GM23338 (cell line): ENCODE data around the gene BTN1A1. TPM values are rescaled to one million over a fixed set of nuclear protein-coding genes. Genes with fewer than 3 reads are reported as not detected.

Source experiments
- ATAC-seq: fragments of 200-7000 bp; cut with Tn5 transposase; 3 replicates; pipeline ENCODE4 v1.9.1; 2020
- DNase-seq: peaks from one replicate; pipeline ENCODE4 v3.0.0-alpha.2; 2015; ENCODE audit warnings: low spot score
- H2AFZ ChIP-seq: fragments of 200-600 bp; sonication (generic); 2 replicates; pipeline ENCODE4 v1.8.0; 2016; ENCODE audit warnings: antibody characterized with exemption, mild to moderate bottlenecking, moderate library complexity
- H3F3A ChIP-seq: fragments of 200-600 bp; sonication (generic); replicated peaks from 2 replicates; pipeline ENCODE4 v1.8.0; 2017; ENCODE audit warnings: antibody characterized with exemption, mixed run types, low read depth
- H3K27ac ChIP-seq: fragments of 200-600 bp; sonication (generic); 2 replicates; pipeline ENCODE4 v1.6.1; 2016; ENCODE audit warnings: low read depth
- H3K27me3 ChIP-seq: fragments of 200-600 bp; sonication (generic); 2 replicates; pipeline ENCODE4 v1.8.0; 2016; ENCODE audit warnings: mild to moderate bottlenecking, mixed run types, moderate library complexity; ENCODE audit not compliant: insufficient read depth
- H3K36me3 ChIP-seq: fragments of 200-600 bp; sonication (generic); 2 replicates; pipeline ENCODE4 v1.8.0; 2016; ENCODE audit warnings: mild to moderate bottlenecking; ENCODE audit not compliant: insufficient read depth
- H3K4me1 ChIP-seq: fragments of 200-600 bp; sonication (generic); 2 replicates; pipeline ENCODE4 v1.8.0; 2016; ENCODE audit warnings: mild to moderate bottlenecking, moderate library complexity; ENCODE audit not compliant: insufficient read depth
- H3K4me2 ChIP-seq: fragments of 200-600 bp; sonication (generic); 2 replicates; pipeline ENCODE4 v1.7.1; 2017; ENCODE audit warnings: mixed run types
- H3K4me3 ChIP-seq: fragments of 200-600 bp; sonication (generic); 2 replicates; pipeline ENCODE4 v1.6.1; 2016; ENCODE audit warnings: mixed run types
- H3K79me2 ChIP-seq: fragments of 200-600 bp; sonication (generic); replicated peaks from 2 replicates; pipeline ENCODE4 v1.8.0; 2017; ENCODE audit warnings: mild to moderate bottlenecking; ENCODE audit not compliant: insufficient read depth
- H3K9me2 ChIP-seq: fragments of 200-600 bp; sonication (generic); 2 replicates; pipeline ENCODE4 v1.8.0; 2017; ENCODE audit not compliant: insufficient read depth
- H4K20me1 ChIP-seq: fragments of 200-600 bp; sonication (generic); replicated peaks from 2 replicates; pipeline ENCODE4 v1.8.0; 2017; ENCODE audit warnings: mild to moderate bottlenecking; ENCODE audit not compliant: insufficient read depth
- H3K27ac Mint-ChIP-seq: 2 replicates; pipeline ENCODE4 v1.8.0; 2020; ENCODE audit warnings: inconsistent platforms, mild to moderate bottlenecking, moderate library complexity, mixed read lengths
- H3K27me3 Mint-ChIP-seq: 3 replicates; pipeline ENCODE4 v1.8.0; 2022; ENCODE audit warnings: low read depth, mild to moderate bottlenecking, moderate library complexity, mixed read lengths, inconsistent platforms; ENCODE audit not compliant: insufficient read depth, poor library complexity
- H3K36me3 Mint-ChIP-seq: 3 replicates; pipeline ENCODE4 v1.8.0; 2021; ENCODE audit warnings: low read depth, mild to moderate bottlenecking, inconsistent platforms, moderate library complexity, mixed read lengths
- H3K4me1 Mint-ChIP-seq: 3 replicates; pipeline ENCODE4 v1.8.0; 2020; ENCODE audit warnings: mild to moderate bottlenecking, inconsistent platforms, mixed read lengths
- H3K4me3 Mint-ChIP-seq: 3 replicates; pipeline ENCODE4 v1.8.0; 2021; ENCODE audit warnings: moderate library complexity, mild to moderate bottlenecking, inconsistent platforms, mixed read lengths
- H3K9me3 Mint-ChIP-seq: 3 replicates; pipeline ENCODE4 v1.8.0; 2020; ENCODE audit warnings: moderate library complexity, mild to moderate bottlenecking, inconsistent platforms, mixed read lengths
- CREB1 ChIP-seq: fragments of 250-450 bp; sonication (Bioruptor Pico); IDR thresholded peaks from 2 replicates; pipeline ENCODE4 v1.5.0; 2020; ENCODE audit warnings: low read depth, mild to moderate bottlenecking, moderate library complexity
- EZH2phosphoT487 ChIP-seq: fragments of 200-600 bp; sonication (generic); IDR thresholded peaks from one replicate; pipeline ENCODE4 v1.8.1; 2018; ENCODE audit warnings: antibody characterized with exemption; ENCODE audit not compliant: unreplicated experiment
- NANOG ChIP-seq: IDR thresholded peaks from 2 replicates; pipeline ENCODE4 v1.6.1; 2016; ENCODE audit warnings: antibody characterized with exemption, borderline replicate concordance
- STAT1 ChIP-seq: IDR thresholded peaks from one replicate; pipeline ENCODE4 v1.6.1; 2016; ENCODE audit warnings: antibody characterized with exemption; ENCODE audit not compliant: unreplicated experiment
- ZNF114 ChIP-seq: fragments of 250-450 bp; sonication (Bioruptor Pico); IDR thresholded peaks from 2 replicates; pipeline ENCODE4 v1.5.0; 2020; ENCODE audit warnings: mild to moderate bottlenecking, moderate library complexity
- ZNF331 ChIP-seq: fragments of 250-450 bp; sonication (Bioruptor Pico); IDR thresholded peaks from 2 replicates; pipeline ENCODE4 v1.5.0; 2020; ENCODE audit warnings: low read depth, mild to moderate bottlenecking, moderate library complexity
- ZNF462 ChIP-seq: fragments of 250-450 bp; sonication (Bioruptor Pico); IDR thresholded peaks from 2 replicates; pipeline ENCODE4 v1.5.0; 2020; ENCODE audit warnings: mild to moderate bottlenecking, moderate library complexity
- polyA plus RNA-seq: library from polyadenylated mRNA; unstranded; fragments of >200 nt; fragmentation: Nextera tagmentation; extraction: Ambion mirVana; gene quantifications from 2 replicates; pipeline ENCODE4 v1.2.1, GENCODE V29; 2016
- total RNA-seq: library from RNA; depleted of rRNA; stranded (reverse); fragments of >200 nt; shearing (Covaris generic); gene quantifications from 2 replicates; pipeline ENCODE4 v1.2.3, GENCODE V29; 2014
- TF ChIP-seq, protein P1 (sequence below): IDR thresholded peaks from one replicate; pipeline ENCODE4 v1.6.1; 2018; ENCODE audit warnings: antibody characterized with exemption; ENCODE audit not compliant: unreplicated experiment
- TF ChIP-seq, protein P2 (sequence below): IDR thresholded peaks from 2 replicates; pipeline ENCODE4 v1.6.1; 2016; ENCODE audit warnings: antibody characterized with exemption
- TF ChIP-seq, protein P3 (sequence below), 2 experiments: fragments of 200-600 bp in 1 of 2; sonication (generic) in 1 of 2; conservative IDR thresholded peaks; 2 replicates each; pipeline versions ENCODE4 v1.5.1 to v1.6.1; 2016 to 2017; ENCODE audit warnings: antibody characterized with exemption in 2 of 2, low read depth in 2 of 2, mild to moderate bottlenecking in 2 of 2, moderate library complexity in 1 of 2

Gene BTN1A1
- total and polyA plus RNA-seq, 2 experiments from 2014 or later, result 0.13 to 0.38 TPM

GRCh38 chr6:26524722-26525370, 24.7 kb downstream of the BTN1A1 start (continued):
- TF ChIP-seq, protein P1, sequence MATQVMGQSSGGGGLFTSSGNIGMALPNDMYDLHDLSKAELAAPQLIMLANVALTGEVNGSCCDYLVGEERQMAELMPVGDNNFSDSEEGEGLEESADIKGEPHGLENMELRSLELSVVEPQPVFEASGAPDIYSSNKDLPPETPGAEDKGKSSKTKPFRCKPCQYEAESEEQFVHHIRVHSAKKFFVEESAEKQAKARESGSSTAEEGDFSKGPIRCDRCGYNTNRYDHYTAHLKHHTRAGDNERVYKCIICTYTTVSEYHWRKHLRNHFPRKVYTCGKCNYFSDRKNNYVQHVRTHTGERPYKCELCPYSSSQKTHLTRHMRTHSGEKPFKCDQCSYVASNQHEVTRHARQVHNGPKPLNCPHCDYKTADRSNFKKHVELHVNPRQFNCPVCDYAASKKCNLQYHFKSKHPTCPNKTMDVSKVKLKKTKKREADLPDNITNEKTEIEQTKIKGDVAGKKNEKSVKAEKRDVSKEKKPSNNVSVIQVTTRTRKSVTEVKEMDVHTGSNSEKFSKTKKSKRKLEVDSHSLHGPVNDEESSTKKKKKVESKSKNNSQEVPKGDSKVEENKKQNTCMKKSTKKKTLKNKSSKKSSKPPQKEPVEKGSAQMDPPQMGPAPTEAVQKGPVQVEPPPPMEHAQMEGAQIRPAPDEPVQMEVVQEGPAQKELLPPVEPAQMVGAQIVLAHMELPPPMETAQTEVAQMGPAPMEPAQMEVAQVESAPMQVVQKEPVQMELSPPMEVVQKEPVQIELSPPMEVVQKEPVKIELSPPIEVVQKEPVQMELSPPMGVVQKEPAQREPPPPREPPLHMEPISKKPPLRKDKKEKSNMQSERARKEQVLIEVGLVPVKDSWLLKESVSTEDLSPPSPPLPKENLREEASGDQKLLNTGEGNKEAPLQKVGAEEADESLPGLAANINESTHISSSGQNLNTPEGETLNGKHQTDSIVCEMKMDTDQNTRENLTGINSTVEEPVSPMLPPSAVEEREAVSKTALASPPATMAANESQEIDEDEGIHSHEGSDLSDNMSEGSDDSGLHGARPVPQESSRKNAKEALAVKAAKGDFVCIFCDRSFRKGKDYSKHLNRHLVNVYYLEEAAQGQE, result no peak

- DNase-seq, result no peak
- H3K27ac Mint-ChIP-seq, result no peak overlapping the region
- Histone ChIP-seq H2AFZ (no peak overlapping the region), H3K27ac (no peak overlapping the region), H3K27me3 (no peaks in the 10 kb centered on the region), H3K9me2 (no peaks in the 10 kb centered on the region), H3K36me3 (no peaks in the 10 kb centered on the region), H3K4me3 (no peak overlapping the region), H3F3A (no peaks in the 10 kb centered on the region; the same call in 1 of the 2 replicates), H3K4me1 (peaks cover 31% of the 10 kb centered on the region), H3K4me2 (no peak overlapping the region), H3K79me2 (peaks cover 9% of the 10 kb centered on the region; the same call in 1 of the 2 replicates), H4K20me1 (no peaks in the 10 kb centered on the region)
- peaks cover 4% of the 10 kb centered on the region for H3K36me3 Mint-ChIP-seq
- H3K4me3 Mint-ChIP-seq, result no peak overlapping the region
- H3K4me1 Mint-ChIP-seq, result peaks cover 40% of the 10 kb centered on the region
- no peak for ATAC-seq
- H3K9me3 Mint-ChIP-seq, result peaks cover 4% of the 10 kb centered on the region; the same call in 2 of the 3 replicates
- peaks cover 7% of the 10 kb centered on the region for H3K27me3 Mint-ChIP-seq
- TF ChIP-seq EZH2phosphoT487 (no peak), STAT1 (no peak), ZNF114 (CRISPR knock-in tag) (no peak), NANOG (no peak), ZNF331 (no peak), ZNF462 (no peak), CREB1 (CRISPR knock-in tag) (no peak)
- TF ChIP-seq, protein P2, sequence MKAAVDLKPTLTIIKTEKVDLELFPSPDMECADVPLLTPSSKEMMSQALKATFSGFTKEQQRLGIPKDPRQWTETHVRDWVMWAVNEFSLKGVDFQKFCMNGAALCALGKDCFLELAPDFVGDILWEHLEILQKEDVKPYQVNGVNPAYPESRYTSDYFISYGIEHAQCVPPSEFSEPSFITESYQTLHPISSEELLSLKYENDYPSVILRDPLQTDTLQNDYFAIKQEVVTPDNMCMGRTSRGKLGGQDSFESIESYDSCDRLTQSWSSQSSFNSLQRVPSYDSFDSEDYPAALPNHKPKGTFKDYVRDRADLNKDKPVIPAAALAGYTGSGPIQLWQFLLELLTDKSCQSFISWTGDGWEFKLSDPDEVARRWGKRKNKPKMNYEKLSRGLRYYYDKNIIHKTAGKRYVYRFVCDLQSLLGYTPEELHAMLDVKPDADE, result no peak
- TF ChIP-seq, protein P3, sequence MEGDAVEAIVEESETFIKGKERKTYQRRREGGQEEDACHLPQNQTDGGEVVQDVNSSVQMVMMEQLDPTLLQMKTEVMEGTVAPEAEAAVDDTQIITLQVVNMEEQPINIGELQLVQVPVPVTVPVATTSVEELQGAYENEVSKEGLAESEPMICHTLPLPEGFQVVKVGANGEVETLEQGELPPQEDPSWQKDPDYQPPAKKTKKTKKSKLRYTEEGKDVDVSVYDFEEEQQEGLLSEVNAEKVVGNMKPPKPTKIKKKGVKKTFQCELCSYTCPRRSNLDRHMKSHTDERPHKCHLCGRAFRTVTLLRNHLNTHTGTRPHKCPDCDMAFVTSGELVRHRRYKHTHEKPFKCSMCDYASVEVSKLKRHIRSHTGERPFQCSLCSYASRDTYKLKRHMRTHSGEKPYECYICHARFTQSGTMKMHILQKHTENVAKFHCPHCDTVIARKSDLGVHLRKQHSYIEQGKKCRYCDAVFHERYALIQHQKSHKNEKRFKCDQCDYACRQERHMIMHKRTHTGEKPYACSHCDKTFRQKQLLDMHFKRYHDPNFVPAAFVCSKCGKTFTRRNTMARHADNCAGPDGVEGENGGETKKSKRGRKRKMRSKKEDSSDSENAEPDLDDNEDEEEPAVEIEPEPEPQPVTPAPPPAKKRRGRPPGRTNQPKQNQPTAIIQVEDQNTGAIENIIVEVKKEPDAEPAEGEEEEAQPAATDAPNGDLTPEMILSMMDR (conservative IDR thresholded peaks at IDR 0.05; ENCODE audit: low read depth in 2 of 2), result no peak
Observed at GRCh38 chr6:26525838-26526237, 25.7 kb downstream of the BTN1A1 start.
